Stimulated activated CD8-positive, alpha-beta memory T cell treated with anti-CD3 and anti-CD28 coated beads, Interleukin-15, amount 100 ng/mL, for 4 hours (primary cell): ENCODE measurements around the gene XPR1.

Experiments
- DNase-seq, 2 donors: peaks; one replicate each; pipeline ENCODE4 v3.0.0-alpha.2; 2020; ENCODE audit warnings: low read depth in 2 of 2

Gene XPR1

DNA sequence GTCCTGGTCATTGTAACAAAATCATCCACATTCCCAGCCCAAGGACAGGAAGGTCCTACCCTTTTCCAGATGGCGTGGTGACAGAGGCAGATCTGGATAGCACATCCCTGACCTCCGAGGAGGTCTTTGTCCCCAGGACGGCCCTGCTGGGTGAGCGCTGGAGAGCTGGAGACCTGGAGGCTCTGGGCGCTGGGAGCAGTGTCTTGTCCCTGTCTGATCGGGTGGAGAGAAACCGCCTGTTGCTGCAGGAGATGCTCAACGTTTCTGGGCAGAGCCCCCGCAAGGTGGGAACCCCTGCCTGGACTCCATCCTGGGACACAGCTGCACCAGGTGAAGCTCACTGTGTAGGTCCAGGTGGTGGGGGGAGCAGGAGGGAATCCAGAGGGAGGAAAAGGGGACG lies 284.9 kb downstream of the XPR1 start:
- no peak for DNase-seq

DNA sequence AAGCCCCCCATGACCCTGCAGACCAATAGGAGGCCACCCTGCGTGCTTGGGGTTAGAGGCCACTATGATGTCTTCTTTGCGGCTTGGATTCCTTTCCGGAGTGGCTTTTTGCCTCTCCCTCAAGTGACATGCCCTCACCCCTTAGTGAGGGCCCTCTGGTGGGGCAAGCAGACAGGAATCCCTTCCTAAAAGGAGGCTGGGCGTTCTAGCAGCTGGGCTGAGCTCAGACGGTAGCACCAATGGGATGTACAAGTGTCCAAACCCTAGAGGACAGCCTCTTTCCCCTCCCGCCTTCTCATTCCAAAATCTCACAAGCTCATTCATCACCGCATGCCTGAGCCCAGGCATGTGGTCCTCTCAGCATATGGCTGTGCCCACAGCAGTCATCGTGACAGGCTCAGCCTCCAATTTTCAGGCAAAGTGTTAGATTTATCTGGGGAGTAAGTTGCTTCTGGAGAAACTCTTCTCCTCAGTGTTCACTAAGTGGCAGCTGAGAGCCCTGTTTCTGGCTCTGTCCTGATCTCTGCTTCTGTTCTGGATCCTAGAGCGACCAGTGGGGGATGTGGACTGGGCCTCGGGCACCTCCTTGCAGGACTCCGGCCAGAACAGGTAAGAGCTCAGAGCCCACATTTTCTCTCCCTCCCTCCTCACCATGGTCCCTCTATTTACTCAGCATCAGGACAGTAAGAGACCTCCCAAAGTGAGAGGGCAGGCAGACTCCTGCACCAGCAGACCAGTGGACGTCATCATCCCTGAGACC lies 285.7 kb downstream of the XPR1 start:
- DNase-seq, result no peak

DNA sequence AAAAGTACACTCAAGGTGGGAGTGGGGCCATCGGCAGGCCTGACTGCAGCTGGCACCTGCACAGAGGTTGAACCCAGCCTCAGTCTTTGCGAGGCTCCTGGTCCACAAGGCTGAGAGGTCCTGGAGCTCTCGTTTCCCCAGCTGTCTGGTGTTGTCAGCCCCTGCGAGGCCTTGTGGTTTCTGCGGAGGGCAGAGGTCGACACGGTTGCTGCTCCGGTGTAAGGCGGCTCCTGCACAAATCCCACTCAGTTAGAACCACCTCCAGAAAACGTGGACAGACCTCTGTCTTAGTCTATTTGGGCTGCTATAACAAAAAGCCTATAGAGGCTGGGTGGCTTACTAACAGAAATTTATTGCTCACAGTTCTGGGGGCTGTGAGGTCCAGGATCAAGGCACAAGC lies 286.7 kb downstream of the XPR1 start:
- no peak for DNase-seq

DNA sequence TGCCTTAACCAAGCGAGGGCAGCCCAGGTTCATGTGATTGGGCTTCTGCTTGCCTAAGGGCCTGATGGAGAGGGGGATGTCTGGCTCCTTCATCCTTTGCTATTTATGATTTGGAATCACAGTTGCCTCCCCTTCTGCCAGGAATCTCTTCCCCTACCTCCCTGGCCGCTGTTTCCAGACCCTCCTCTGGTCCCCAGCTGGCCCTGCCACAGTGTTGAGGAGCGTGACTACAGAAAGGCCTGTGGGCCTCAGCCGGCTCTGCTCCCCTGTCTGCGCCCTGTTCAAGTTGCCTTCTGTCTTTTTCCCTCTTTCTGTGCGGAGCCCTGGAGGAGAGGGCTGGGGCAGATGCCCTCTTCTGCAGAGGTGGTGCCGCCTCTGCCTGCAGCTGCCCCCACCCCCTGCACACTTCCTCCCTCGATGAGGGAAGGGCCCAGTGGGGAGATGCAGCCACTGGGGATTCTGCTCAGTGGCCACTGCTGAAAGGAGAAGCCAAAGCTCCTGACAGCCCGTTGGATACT lies 287.4 kb downstream of the XPR1 start:
- DNase-seq, result no peak

DNA sequence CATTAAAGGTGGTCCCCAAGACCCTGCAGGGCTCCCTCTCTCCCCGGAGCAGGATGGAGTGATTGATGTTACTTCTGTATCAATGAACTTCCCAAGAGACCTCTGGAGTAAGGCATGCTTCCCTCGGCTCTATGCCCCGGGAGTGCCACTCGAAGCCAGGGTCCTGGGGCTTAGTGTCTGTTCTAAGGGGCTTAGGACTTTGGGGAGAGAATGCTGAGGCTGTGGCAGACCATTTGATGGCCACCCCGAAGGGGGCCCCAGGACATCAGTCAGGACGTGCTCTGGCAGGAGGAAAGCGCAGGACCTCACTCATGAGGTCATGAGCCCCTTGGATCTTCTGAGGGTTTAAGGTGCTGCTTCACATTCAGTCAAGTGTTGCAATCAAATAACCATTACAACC lies 288.4 kb downstream of the XPR1 start:
- DNase-seq, result no peak

DNA sequence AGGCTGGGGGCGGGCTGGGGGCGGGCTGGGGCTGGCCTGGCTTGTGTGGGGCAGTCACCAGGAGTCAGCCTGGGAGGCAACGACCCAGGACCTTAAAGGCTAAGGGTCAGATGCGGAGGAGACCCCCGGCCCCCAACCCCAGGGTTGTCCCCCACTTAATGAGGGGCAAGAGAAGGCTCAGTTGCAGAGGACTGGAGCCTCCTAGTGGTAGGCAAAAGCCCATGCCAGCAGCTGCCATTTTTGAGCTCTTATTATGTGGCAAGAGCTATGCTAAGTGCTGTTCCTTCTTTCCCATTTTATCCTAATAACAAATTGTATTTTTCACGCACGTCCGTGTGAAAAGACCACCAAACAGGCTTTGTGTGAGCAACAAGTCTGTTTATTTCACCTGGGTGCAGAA lies 288.9 kb downstream of the XPR1 start:
- DNase-seq, result no peak

DNA sequence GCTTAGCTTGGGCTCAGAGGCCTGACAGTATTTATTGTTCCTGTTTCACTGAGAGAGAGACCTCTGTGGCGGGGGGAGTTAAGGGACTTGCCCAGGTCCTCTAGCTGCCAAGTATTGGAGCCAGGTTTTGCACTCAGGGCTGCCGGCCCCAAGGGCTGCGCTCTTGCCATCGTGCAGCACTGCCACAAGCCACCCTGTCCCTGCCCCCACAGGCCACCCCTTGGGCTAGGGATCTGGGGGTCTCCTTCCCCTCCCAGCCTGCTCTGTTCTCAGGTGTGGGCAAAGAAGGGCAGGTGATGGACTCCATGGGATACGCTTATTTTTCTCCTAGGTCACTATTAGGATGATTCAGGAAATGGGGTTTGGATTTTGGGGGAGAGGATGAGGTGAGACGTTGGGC lies 289.6 kb downstream of the XPR1 start:
- DNase-seq, result no peak

DNA sequence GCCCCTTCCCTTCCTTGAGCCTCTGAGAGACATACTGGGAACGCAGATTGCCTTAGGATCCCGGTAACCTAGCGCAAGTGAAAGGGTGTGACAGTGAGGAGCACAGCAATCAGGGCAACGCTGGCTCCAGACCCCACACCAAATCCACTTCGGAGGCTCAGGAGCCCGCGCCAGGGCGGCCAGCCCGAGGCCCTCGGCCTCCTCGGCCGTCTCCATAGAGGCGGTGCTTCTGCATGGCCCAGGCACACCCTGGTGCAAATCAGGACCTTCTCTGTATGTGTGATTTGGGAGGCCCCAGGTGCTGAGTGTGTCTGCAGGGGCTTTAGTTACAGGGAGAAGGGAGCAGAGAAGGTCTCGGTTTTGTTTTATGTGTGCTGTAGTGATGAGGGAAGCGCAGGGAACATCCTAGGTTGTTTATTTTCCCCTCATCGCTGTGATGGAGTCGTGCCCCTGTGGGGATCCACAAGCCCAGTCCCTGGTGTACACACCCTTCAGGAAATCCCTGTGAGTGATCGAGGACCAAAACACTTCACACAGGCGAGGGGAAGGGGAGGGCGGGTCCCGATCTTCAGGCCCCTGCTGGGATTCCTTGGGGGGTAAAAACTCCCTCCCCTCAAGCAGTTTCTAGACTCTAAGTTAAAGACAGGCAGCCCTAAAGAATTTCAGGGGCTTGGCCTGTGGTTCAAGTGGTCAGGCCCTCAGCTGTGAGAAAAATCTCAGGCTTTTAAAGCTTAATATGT lies 290.2 kb downstream of the XPR1 start:
- no peak for DNase-seq

DNA sequence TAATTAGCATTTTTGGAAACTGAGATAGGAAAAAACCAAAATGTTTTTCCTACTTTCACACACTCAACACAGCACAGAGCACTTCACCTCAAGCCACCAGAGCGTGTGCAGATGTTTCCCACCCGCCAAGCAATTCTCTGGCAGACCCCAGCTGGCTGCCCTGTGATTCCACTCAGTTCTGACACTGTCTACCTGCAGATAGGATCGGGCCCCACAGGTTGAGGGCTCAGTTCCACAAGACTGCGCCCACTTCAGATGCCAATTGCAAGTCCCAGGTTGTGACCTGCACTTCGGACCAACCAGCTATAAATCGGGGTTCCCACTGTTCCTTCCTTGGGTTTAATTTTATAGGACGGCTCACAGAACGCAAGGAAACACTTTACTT lies 290.8 kb downstream of the XPR1 start:
- no peak for DNase-seq

DNA sequence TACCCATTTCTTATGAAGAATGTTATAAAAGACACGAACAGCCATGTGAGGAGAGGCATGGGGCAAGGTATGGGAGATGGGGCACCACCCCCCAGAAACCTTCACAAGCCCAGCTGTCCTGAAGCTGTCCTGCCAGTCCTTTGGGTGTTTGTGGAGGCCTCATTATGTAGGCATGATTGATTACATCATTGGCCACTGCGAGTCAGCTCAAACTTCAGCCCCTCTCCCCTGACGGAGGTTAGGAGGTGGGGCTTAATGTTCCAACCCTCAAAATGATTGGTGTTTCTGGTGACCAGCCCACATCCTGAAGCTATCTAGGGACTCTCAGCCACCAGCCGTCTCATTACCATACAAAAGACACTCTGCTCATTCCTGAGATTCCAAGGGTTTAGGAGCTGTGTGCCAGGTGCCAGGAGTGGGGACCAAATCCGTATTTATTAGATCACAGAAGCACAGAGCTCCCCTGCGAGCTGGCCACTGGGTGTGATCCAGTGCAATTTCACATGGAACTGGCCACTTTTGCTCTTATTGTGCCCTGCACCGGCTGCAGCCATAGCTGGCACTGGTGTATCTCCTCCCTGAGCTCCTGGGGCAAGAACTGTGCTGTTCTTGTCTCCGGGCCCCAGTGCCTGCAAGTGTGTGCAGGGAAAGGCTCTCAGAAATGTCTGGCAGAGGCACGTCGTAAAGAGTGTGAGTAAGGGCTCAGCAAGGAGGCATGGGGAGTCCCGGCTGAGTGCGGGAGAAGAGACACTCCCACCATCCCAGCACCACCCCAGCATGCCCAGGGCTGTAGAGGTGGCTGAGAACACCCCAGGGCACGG lies 291.4 kb downstream of the XPR1 start:
- no peak for DNase-seq

DNA sequence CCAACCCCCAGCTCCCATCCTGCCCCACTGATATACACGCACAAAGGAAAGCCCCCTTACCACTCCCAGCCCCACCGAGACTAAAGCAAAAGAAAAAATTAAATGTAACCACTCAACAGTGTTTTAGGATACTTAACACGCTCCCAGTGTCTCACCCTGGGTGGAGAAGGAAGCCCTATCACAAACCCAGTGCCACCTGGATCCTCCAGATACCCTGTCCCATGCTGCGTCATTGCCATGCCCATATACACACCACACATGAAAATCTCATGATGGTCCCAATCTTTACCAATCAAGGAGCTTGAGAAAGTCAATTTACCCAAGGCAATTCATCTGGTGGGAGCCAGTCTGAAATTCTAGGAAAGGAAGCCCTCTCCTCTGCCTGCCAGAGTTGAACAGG lies 292.1 kb downstream of the XPR1 start:
- no peak for DNase-seq

DNA sequence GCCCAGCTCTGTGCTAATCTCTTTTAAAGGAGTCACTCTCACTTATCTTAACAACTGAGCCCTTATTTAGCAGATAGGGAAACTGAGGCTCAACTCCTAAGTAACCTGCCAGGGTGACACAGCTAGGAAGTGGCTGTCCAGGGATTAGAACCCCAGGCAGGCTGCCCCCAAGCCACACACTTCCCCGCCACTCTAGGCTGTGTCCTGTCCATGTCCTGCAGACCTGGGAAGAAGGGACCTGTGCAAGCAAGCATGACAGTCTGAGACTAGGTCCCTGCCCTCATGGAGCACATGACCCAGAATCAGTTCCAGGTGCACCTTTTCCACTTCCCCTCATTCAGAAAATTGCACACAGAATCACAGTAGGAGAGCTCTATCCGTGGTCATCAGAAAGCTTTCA lies 293.1 kb downstream of the XPR1 start:
- no peak for DNase-seq

DNA sequence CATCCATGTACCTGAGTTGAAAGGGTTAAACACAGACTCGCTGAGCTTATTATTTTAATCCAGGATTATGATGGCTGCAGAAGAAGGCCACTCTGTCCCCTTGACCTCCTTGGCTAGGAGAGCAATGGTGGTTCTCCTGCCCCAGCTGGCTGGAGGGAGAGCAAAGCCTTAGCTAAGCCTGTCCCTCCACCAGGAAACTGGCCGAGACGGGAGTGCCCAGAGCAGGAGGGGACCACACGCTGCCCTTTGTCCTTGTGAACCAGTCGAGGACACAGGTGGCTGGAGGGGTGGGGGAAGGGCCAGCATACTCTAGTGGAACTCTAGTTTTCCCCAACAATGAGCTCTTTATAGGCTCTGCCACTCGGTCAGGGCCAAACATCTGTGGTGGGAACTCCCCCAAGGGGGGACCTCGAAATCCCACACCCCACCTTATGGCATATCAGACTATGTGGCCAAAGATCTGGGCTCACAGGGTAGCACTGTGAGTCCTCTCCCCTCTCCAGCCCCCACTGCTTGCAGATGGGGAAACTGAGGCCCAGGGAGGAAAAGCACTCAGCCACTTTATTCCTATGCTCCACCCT lies 293.7 kb downstream of the XPR1 start:
- DNase-seq, result no peak

DNA sequence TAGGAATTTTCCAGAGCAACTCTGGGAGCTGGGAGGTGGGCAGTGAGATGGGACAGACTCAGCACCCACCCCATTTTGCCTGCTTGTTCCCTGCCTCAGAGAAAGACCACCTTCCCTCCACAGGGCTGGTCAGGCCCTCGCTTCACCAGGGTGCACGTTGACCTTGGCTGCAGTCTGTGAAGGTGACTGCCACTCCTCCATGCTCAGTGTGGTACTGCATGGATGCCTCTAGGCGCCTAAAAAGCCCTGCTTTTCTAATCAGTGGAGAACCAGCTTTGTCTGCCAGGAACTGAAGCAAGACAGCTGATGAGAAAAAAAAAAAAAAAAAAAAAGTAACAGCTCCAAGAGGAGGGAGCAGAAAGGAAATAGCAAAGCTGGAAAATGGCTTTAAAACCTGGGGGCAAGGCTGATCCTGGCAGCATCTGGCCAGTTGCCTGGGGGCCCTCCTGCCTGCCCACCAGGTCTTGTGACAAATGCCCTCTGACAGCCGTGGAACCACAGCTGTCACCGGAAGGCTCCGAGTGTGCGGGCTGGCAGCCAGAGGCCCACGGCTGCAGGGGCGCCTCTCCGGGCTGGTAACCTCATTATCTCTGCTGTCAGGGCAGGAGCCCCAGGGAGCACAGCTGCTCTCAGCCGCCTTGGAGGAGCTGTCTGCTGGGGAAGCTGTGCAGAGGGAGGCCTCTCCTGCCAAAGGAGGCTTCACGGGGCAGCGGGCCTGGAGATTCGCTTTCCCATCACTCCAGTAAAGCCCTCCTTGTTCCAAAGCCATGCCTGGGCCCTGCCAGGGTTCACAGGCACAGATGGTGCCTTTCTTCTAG lies 294.6 kb downstream of the XPR1 start:
- no peak for DNase-seq

DNA sequence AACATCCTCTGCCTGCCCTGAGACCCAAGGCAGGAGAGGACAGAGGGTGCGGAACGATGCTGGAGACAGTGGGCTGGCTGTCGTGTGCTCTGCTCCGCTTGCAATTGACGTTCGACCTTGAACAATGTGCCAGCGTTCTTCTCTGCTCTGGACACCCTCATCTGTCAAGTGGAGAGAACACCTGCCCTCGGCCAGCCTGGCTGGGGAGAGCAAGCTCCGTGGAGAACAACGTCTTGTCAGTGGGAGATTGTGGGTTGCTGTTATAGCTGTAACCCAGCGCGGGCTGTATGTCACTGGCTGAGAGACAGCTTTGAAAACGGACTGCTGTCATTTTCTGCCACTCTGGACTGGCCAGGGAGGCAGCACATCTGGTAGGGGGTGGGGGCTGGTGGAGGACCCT lies 295.5 kb downstream of the XPR1 start:
- DNase-seq, result no peak

DNA sequence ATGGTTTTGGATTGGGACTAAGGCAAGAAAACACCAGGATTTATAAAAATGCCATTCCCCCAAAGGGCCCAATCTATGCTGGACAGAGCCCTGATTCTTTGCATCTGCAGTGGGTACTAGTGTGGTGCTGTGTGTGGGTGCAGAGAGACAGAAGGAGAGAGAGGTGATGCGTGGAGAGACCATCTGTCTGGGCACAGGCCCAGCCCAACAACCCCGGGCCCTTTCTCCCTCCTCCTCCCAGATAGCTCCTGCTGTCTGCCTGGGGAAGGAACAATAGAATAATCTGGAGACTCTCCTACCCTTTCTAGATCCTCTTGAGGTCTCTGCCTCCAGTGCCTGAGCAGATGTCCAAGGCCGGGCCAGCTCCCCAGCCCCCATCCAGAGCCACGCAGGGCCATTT lies 296.0 kb downstream of the XPR1 start:
- DNase-seq, result no peak

DNA sequence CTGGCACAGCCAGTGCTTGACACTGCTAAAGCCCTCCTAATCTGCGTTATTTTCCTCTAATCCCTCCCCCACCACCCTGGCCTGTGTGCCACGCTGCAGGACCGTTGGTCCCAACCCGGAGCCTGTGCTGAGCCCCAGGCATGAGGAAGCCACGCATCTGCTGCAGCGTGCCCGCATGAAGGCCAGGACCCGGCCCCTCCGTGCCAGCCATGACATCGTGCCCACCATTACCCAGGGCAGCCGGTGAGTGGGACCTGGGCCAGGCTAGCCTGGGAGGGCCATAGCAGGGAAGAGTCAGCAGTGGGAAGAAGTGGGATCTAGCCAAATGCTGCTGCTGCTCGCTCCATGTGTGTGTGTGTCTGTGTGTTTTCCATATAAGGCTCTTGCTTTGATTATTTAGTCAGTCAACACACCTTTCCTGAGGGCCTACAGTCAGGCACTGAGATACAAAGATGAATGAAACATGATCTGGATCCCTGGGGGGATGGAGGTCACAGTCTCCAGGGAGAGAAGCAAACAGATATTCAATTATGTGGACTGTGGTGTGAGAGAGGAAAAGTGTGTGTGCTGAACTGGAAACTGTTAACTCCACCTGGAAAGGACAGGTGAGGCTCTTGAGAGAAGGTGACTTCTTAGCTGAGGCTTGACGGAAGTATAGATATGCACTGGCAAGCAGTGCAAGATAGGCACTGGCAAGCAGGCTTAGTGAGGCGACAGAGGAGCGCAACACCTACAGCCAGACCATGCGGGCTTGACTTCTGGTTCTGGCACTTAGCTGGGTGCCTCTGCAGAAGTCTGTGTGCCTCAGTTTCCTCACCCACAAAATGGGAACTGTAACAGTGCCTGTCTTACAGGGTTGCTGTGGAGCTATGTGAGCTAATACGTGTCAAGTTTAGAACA lies 296.8 kb downstream of the XPR1 start:
- no peak for DNase-seq

DNA sequence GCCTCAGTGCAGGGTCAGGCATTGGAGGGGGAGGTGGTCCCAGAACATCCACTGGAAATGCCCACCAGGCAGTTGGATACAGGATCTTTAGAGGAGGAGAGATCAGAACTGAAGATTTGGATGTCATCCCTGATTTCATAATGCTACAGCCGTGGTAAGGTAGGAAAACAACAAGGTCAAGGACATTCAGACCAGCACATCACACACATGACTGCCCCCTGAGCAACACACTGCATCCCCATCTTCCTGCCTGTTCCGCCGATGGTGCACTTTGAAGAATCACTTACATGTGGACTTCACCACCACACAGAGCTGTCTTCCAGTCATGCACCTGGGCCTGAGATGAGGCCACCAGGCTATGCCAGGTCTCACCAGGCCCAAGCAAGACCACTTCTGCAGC lies 297.6 kb downstream of the XPR1 start:
- no peak for DNase-seq

DNA sequence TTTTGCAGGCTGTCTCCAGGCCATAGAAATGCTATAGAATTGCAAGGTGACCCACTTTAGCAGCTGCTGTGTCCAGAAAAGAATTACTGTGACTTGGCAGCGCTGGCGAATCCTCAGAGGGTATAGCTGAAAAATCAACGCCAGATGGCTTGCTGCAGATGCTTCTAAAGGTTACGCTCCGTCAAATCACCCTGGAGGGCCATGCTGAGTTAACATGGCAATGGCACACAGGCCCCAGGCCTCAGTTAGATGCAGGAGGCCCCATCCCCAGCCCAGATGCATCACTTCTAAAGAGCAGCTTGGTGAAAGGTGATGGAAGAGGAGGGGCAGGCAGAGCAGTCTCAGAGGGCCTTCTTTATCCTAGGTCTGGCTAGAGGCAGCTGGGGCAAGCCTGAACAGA lies 298.9 kb downstream of the XPR1 start:
- DNase-seq, result no peak

DNA sequence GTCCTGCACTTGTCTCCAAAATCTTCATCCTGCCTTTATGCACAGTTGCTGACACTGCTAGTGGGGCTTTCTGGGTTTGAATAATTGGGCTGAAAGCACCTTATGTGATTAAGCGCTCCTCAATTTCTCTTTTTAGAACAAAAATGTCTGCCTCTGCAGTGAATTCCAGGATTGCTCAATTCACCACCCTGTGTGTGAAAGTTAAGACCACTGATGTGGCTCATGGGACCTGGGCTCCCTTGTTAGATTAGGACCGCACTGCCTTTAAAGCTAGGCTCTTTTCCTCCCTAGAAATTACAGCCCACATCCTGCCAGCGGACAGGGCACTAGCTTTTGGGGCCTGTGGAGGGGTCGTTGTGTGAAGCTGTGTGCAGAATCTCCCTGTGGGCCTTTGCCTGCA lies 299.7 kb downstream of the XPR1 start:
- DNase-seq, result no peak
